HCT116 (cell line): ENCODE data around the gene ATG101. TPM values are rescaled to one million over a fixed set of nuclear protein-coding genes. Genes with fewer than 3 reads are reported as not detected.

Experiments used
- ATAC-seq: fragments of 200-7000 bp; cut with Tn5 transposase; 2 replicates; pipeline ENCODE4 v1.9.1; 2020; ENCODE audit warnings: mild to moderate bottlenecking, moderate library complexity
- BruUV-seq: library from RNA; stranded (reverse); fragments of 400-500 nt; replicated peaks from 2 replicates; lab custom pipeline; 2021; lab: Mats Ljungman, UMichigan
- CTCF ChIA-PET: fragments of 300-600 bp; sonication (Branson Sonifier 250); formaldehyde crosslinking; loops from one replicate; lab custom pipeline; 2021; ENCODE audit warnings: antibody characterized with exemption; lab: Charles Lee
- POLR2A ChIA-PET: fragments of 300-600, 350-600 bp; sonication (Branson Sonifier 250); formaldehyde crosslinking; loops from one replicate; lab custom pipeline; 2021; ENCODE audit warnings: antibody characterized with exemption; lab: Charles Lee
- RAD21 ChIA-PET, 2 experiments: fragments of 300-600 bp; sonication (Branson Sonifier 250); formaldehyde crosslinking; loops; one replicate each; lab custom pipeline; 2023; ENCODE audit warnings: low total read pairs in 2 of 2; ENCODE audit not compliant: uncharacterized antibody in 2 of 2, unreplicated experiment in 2 of 2, low non-redundant PET in 1 of 2; lab: Charles Lee
- DNase-seq: peaks from one replicate; pipeline ENCODE4 v3.0.0-alpha.2; 2010; ENCODE audit warnings: low read depth, low spot score
- H2AFZ ChIP-seq: fragments of 200-600 bp; shearing (Covaris generic), sonication (generic); 2 replicates; pipeline ENCODE4 v1.6.1; 2017; ENCODE audit warnings: low read depth, mixed run types, mixed read lengths, antibody characterized with exemption, low read length; ENCODE audit not compliant: poor library complexity, severe bottlenecking
- H3K27ac ChIP-seq: 2 replicates; pipeline ENCODE4 v1.5.1; 2012; ENCODE audit warnings: low read depth, low read length
- H3K27me3 ChIP-seq: fragments of 200-600 bp; sonication (generic); 2 replicates; pipeline ENCODE4 v1.6.1; 2016; ENCODE audit warnings: mixed run types, low read length, mixed read lengths; ENCODE audit not compliant: insufficient read depth
- H3K36me3 ChIP-seq, 2 experiments: fragments of 200-500 bp in 1 of 2; fragments of 200-600 bp in 1 of 2; sonication (Bioruptor generic) in 1 of 2; sonication (generic) in 1 of 2; 2 replicates each; pipeline versions ENCODE4 v1.5.1 to v1.6.1; 2014 to 2016; ENCODE audit warnings: low read length in 2 of 2, inconsistent platforms in 1 of 2, mixed read lengths in 1 of 2, mixed run types in 1 of 2; ENCODE audit not compliant: insufficient read depth in 2 of 2, control insufficient read depth in 1 of 2
- H3K4me1 ChIP-seq, 2 experiments: fragments of 200-600 bp in 1 of 2; sonication (generic) in 1 of 2; 2 replicates each; pipeline versions ENCODE4 v1.5.1 to v1.6.1; 2012 to 2017; ENCODE audit warnings: low read length in 2 of 2, inconsistent platforms in 1 of 2, mild to moderate bottlenecking in 1 of 2, mixed read lengths in 1 of 2, mixed run types in 1 of 2, moderate library complexity in 1 of 2; ENCODE audit not compliant: insufficient read depth in 2 of 2, control insufficient read depth in 1 of 2
- H3K4me2 ChIP-seq: fragments of 200-600 bp; sonication (generic); 2 replicates; pipeline ENCODE4 v1.6.1; 2017; ENCODE audit warnings: mixed run types, low read length, mixed read lengths
- H3K4me3 ChIP-seq, 2 experiments: fragments of 200-600 bp in 1 of 2; sonication (generic) in 1 of 2; replicated peaks in 1 of 2; 2 replicates each; pipeline ENCODE4 v1.5.1; 2011 to 2016; ENCODE audit warnings: low read length in 2 of 2, control low read depth in 1 of 2, low read depth in 1 of 2, mild to moderate bottlenecking in 1 of 2, mixed read lengths in 1 of 2, mixed run types in 1 of 2
- H3K79me2 ChIP-seq: fragments of 200-600 bp; sonication (generic); 2 replicates; pipeline ENCODE4 v1.6.1; 2017; ENCODE audit warnings: mild to moderate bottlenecking, mixed run types, low read length, moderate library complexity, mixed read lengths; ENCODE audit not compliant: insufficient read depth
- H3K9ac ChIP-seq: fragments of 200-600 bp; sonication (generic); 2 replicates; pipeline ENCODE4 v1.6.1; 2016; ENCODE audit warnings: low read length, mixed read lengths
- H3K9me2 ChIP-seq: fragments of 200-600 bp; sonication (generic), shearing (Covaris generic); 2 replicates; pipeline ENCODE4 v1.6.1; 2017; ENCODE audit warnings: mixed run types, mild to moderate bottlenecking, moderate library complexity; ENCODE audit not compliant: insufficient read depth
- H3K9me3 ChIP-seq, 2 experiments: fragments of 200-500 bp in 1 of 2; fragments of 200-600 bp in 1 of 2; sonication (Bioruptor generic) in 1 of 2; sonication (generic) in 1 of 2; 2 replicates each; pipeline ENCODE4 v1.6.1; 2014 to 2017; ENCODE audit warnings: low read length in 2 of 2, mixed read lengths in 2 of 2, inconsistent platforms in 1 of 2, low read depth in 1 of 2, mild to moderate bottlenecking in 1 of 2, mixed run types in 1 of 2, moderate library complexity in 1 of 2; ENCODE audit not compliant: control insufficient read depth in 1 of 2, insufficient read depth in 1 of 2
- H4K20me1 ChIP-seq: fragments of 200-600 bp; sonication (generic), shearing (Covaris generic); 2 replicates; pipeline ENCODE4 v1.6.1; 2017; ENCODE audit warnings: mixed run types, mild to moderate bottlenecking, moderate library complexity; ENCODE audit not compliant: insufficient read depth
- CEBPB ChIP-seq: IDR thresholded peaks from 2 replicates; pipeline ENCODE4 v1.6.1; 2012; ENCODE audit warnings: low read depth
- EGR1 ChIP-seq: IDR thresholded peaks from 2 replicates; pipeline ENCODE4 v1.6.1; 2012; ENCODE audit warnings: low read depth
- EZH2 ChIP-seq: fragments of 200-600 bp; sonication (generic); IDR thresholded peaks from 2 replicates; pipeline ENCODE4 v1.6.1; 2017; ENCODE audit warnings: antibody characterized with exemption, mixed run types
- EZH2phosphoT487 ChIP-seq: fragments of 200-600 bp; IDR thresholded peaks from 2 replicates; pipeline ENCODE4 v1.6.1; 2018; ENCODE audit warnings: antibody characterized with exemption, borderline replicate concordance
- FOSL1 ChIP-seq: IDR thresholded peaks from 2 replicates; pipeline ENCODE4 v1.6.1; 2012; ENCODE audit warnings: low read depth
- JUND ChIP-seq: IDR thresholded peaks from 2 replicates; pipeline ENCODE4 v1.6.1; 2012
- POLR2A ChIP-seq: IDR thresholded peaks from 2 replicates; pipeline ENCODE4 v1.7.0; 2011; ENCODE audit warnings: borderline replicate concordance; ENCODE audit not compliant: insufficient read depth, insufficient read length; ENCODE audit errors: extremely low read depth
- POLR2AphosphoS5 ChIP-seq: IDR thresholded peaks from 2 replicates; pipeline ENCODE4 v1.6.1; 2011; ENCODE audit warnings: mild to moderate bottlenecking, low read depth, low read length, moderate library complexity
- RAD21 ChIP-seq: IDR thresholded peaks from 2 replicates; pipeline ENCODE4 v1.6.1; 2012; ENCODE audit warnings: low read depth, mild to moderate bottlenecking
- SP1 ChIP-seq: IDR thresholded peaks from 2 replicates; pipeline ENCODE4 v1.6.1; 2012; ENCODE audit warnings: low read depth
- SRF ChIP-seq: IDR thresholded peaks from 2 replicates; pipeline ENCODE4 v1.6.1; 2012; ENCODE audit warnings: low read depth
- TCF7L2 ChIP-seq: IDR thresholded peaks from 2 replicates; pipeline ENCODE4 v1.7.0; 2011; ENCODE audit warnings: borderline replicate concordance, inconsistent platforms; ENCODE audit not compliant: insufficient read depth, insufficient read length; ENCODE audit errors: extremely low read depth
- YY1 ChIP-seq: IDR thresholded peaks from 2 replicates; pipeline ENCODE4 v1.6.1; 2011; ENCODE audit warnings: low read length, low read depth, moderate library complexity, mild to moderate bottlenecking; ENCODE audit not compliant: insufficient replicate concordance; ENCODE audit errors: extremely low read depth
- intact Hi-C: fragments of 100-400 bp; cut with micrococcal nuclease; formaldehyde crosslinking; loops from 2 replicates; pipeline ENCODE4 v1.10.0; 2022
- total RNA-seq: library from RNA; stranded (reverse); gene quantifications from one replicate; pipeline ENCODE4 v1.2.1, GENCODE V29; 2021; ENCODE audit not compliant: unreplicated experiment
- TF ChIP-seq, protein P1 (sequence below): IDR thresholded peaks from 2 replicates; pipeline ENCODE4 v1.6.1; 2011; ENCODE audit warnings: mild to moderate bottlenecking, low read length, moderate library complexity; ENCODE audit not compliant: insufficient replicate concordance; ENCODE audit errors: extremely low read depth
- TF ChIP-seq, protein P2 (sequence below): IDR thresholded peaks from 2 replicates; pipeline ENCODE4 v1.6.1; 2012; ENCODE audit warnings: low read depth
- TF ChIP-seq, protein P3 (sequence below): IDR thresholded peaks from 2 replicates; pipeline ENCODE4 v1.6.1; 2012
- TF ChIP-seq, protein P4 (sequence below), 3 experiments: fragments of 200-600 bp in 1 of 3; sonication (generic) in 1 of 3; IDR thresholded peaks in 2 of 3; conservative IDR thresholded peaks in 1 of 3; 2 replicates each; pipeline ENCODE4 v1.5.1; 2012 to 2017; ENCODE audit warnings: low read depth in 2 of 3, low read length in 2 of 3, antibody characterized with exemption in 1 of 3, borderline replicate concordance in 1 of 3, control low read depth in 1 of 3, mild to moderate bottlenecking in 1 of 3, mixed read lengths in 1 of 3, mixed run types in 1 of 3, moderate library complexity in 1 of 3; ENCODE audit not compliant: insufficient read depth in 1 of 3
- TF ChIP-seq, protein P5 (sequence below): IDR thresholded peaks from 2 replicates; pipeline ENCODE4 v1.6.1; 2012

ATG101 gene
- total RNA-seq, 1 experiment from 2014 or later = 49.2 TPM

DNA sequence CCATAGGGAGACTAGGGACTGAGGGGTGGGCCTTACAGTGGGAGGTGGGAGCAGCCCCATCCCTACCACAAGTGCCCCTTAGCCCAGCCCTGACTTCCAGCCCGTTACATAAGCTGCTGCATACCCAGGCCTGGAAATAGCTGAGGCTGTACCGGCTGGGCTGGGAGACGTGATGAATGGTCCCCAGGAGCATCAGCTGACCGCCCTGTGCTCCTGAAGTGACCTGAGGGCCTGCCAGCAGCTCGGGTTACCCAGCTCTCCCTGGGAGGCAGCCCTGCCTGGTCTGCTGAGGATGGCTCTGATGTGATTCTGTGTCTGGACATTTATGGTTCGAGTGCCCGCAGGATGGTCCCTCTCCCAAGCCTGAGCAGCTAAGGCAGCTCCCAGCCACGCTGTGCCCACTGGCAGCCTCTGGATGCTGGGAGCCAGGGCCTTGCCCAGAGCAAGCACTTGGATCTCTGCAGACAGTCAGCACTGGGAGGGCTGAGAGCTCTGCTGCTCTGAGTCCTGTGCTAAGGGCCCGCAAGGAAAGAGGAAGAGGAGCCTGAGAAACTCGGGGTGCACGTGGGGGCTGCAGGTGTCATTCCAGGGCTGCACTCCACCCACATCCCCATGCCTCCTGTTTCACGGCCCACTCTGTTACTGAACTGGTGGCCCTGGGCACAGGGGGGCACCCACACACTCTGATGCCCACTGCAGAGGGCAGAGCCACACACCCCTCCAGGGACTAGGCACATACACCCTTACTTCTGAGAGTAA, 42.5 kb upstream of the ATG101 start:
- intact Hi-C loops = no loop called here
- peaks cover 34 to 61% of the 10 kb centered on the region in 2 experiments for H3K4me1 ChIP-seq

More for the DNA sequence above, 42.5 kb upstream of the ATG101 start:
- Histone ChIP-seq H3K79me2 (no peaks in the 10 kb centered on the region), H4K20me1 (no peaks in the 10 kb centered on the region), H3K9me2 (no peaks in the 10 kb centered on the region), H3K36me3 (no peaks in the 10 kb centered on the region), H3K9ac (no peak overlapping the region), H3K4me2 (no peak overlapping the region), H3K27me3 (no peaks in the 10 kb centered on the region), H3K9me3 (no peaks in the 10 kb centered on the region), H3K27ac (no peak overlapping the region), H3K4me3 (no peak overlapping the region), H2AFZ (no peak overlapping the region)
- TF ChIP-seq, protein P1, sequence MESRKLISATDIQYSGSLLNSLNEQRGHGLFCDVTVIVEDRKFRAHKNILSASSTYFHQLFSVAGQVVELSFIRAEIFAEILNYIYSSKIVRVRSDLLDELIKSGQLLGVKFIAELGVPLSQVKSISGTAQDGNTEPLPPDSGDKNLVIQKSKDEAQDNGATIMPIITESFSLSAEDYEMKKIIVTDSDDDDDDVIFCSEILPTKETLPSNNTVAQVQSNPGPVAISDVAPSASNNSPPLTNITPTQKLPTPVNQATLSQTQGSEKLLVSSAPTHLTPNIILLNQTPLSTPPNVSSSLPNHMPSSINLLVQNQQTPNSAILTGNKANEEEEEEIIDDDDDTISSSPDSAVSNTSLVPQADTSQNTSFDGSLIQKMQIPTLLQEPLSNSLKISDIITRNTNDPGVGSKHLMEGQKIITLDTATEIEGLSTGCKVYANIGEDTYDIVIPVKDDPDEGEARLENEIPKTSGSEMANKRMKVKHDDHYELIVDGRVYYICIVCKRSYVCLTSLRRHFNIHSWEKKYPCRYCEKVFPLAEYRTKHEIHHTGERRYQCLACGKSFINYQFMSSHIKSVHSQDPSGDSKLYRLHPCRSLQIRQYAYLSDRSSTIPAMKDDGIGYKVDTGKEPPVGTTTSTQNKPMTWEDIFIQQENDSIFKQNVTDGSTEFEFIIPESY = no peak
- TF ChIP-seq SP1 (no peak), TCF7L2 (no peak), POLR2AphosphoS5 (no peak), EGR1 (no peak), RAD21 (no peak), CEBPB (no peak), POLR2A (no peak), YY1 (no peak), FOSL1 (no peak), EZH2 (no peak), EZH2phosphoT487 (no peak), SRF (no peak), JUND (no peak)
- TF ChIP-seq, protein P2, sequence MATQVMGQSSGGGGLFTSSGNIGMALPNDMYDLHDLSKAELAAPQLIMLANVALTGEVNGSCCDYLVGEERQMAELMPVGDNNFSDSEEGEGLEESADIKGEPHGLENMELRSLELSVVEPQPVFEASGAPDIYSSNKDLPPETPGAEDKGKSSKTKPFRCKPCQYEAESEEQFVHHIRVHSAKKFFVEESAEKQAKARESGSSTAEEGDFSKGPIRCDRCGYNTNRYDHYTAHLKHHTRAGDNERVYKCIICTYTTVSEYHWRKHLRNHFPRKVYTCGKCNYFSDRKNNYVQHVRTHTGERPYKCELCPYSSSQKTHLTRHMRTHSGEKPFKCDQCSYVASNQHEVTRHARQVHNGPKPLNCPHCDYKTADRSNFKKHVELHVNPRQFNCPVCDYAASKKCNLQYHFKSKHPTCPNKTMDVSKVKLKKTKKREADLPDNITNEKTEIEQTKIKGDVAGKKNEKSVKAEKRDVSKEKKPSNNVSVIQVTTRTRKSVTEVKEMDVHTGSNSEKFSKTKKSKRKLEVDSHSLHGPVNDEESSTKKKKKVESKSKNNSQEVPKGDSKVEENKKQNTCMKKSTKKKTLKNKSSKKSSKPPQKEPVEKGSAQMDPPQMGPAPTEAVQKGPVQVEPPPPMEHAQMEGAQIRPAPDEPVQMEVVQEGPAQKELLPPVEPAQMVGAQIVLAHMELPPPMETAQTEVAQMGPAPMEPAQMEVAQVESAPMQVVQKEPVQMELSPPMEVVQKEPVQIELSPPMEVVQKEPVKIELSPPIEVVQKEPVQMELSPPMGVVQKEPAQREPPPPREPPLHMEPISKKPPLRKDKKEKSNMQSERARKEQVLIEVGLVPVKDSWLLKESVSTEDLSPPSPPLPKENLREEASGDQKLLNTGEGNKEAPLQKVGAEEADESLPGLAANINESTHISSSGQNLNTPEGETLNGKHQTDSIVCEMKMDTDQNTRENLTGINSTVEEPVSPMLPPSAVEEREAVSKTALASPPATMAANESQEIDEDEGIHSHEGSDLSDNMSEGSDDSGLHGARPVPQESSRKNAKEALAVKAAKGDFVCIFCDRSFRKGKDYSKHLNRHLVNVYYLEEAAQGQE = no peak
- TF ChIP-seq, protein P3, sequence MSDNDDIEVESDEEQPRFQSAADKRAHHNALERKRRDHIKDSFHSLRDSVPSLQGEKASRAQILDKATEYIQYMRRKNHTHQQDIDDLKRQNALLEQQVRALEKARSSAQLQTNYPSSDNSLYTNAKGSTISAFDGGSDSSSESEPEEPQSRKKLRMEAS = no peak
- TF ChIP-seq, protein P4, sequence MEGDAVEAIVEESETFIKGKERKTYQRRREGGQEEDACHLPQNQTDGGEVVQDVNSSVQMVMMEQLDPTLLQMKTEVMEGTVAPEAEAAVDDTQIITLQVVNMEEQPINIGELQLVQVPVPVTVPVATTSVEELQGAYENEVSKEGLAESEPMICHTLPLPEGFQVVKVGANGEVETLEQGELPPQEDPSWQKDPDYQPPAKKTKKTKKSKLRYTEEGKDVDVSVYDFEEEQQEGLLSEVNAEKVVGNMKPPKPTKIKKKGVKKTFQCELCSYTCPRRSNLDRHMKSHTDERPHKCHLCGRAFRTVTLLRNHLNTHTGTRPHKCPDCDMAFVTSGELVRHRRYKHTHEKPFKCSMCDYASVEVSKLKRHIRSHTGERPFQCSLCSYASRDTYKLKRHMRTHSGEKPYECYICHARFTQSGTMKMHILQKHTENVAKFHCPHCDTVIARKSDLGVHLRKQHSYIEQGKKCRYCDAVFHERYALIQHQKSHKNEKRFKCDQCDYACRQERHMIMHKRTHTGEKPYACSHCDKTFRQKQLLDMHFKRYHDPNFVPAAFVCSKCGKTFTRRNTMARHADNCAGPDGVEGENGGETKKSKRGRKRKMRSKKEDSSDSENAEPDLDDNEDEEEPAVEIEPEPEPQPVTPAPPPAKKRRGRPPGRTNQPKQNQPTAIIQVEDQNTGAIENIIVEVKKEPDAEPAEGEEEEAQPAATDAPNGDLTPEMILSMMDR (IDR thresholded peaks at IDR 0.05 in 2 of 3, conservative IDR thresholded peaks at IDR 0.05 in 1 of 3; ENCODE audit: borderline replicate concordance in 1 of 3, insufficient read depth in 1 of 3, low read depth in 2 of 3, low read length in 2 of 3) = no peak
- TF ChIP-seq, protein P5, sequence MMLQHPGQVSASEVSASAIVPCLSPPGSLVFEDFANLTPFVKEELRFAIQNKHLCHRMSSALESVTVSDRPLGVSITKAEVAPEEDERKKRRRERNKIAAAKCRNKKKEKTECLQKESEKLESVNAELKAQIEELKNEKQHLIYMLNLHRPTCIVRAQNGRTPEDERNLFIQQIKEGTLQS = no peak
- ATAC-seq = no peak
- BruUV-seq = no TSS peak
- no peak for DNase-seq
- CTCF ChIA-PET = interaction anchor here (0.7 to 8.6 kb wide), 7 partner anchors 23 to 134 kb away, joined by 3 to 174 read pairs (median 62); partner anchors contain the start of genes ATG101 and SMIM41
- POLR2A ChIA-PET = no interaction called here
- RAD21 ChIA-PET = interaction anchor here in 1 of 2 experiments (0.7 kb wide), 1 partner anchor 12 kb away, joined by 3 read pairs; no protein-coding TSS in a partner anchor
